ENCODE measurements around the gene GFY. TPM values are rescaled to one million over a fixed set of nuclear protein-coding genes. Genes with fewer than 3 reads are reported as not detected.
A peak's percentile ranks its signal among the peaks of the same experiment; 100 is the strongest.

Gene GFY
- total and polyA plus RNA-seq, 9 of the 15 experiments (the other 6 are each of a cell fraction or from before 2014, with no cell fraction given): 0.06 to 0.40 (median 0.19) TPM; not detected in 3

DNA sequence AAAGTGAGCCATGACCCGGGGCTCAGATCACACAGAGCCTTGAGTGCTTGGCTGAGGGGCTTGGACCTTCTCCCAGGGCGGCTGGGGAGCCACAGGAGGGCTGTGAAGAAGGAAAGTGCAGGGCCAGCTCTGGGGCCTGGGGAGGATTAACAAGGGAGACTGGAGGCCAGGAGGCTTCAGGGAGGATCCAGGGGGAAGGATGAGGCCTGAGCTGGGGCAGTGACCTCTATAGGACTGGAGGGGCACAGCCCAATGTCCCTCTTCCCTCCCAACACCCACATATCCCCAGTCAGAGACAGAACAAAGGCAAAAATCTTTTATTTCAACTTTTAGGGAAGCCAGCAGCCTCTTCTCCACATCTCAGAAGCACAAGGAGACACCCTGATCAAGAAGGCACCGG is 20.8 kb downstream of the GFY start:
- ChIA-PET POLR2A (interaction anchor here (1.4 to 1.6 kb wide), 2 partner anchors 54 to 83 kb away, joined by 3 to 4 read pairs; no protein-coding TSS in a partner anchor), CTCF (ENCODE audit: low intra/inter-chr PET ratio) (no interaction called here)
- Histone ChIP-seq H3K27me3 (ENCODE audit: control insufficient read depth in 2 of 2, insufficient read depth in 2 of 2, low read length in 2 of 2) (peaks cover under 1 to 1% of the 10 kb centered on the region in 2 experiments; a peak in 2 of 5 replicates), H3K4me2 (ENCODE audit: insufficient read depth, low read length) (no peak overlapping the region), H3K9me3 (replicated peaks; ENCODE audit: control insufficient read depth, insufficient read depth, low read depth, low read length) (no peaks in the 10 kb centered on the region), H3K9me1 (ENCODE audit: control insufficient read depth, insufficient read depth, low read length) (no peaks in the 10 kb centered on the region), H3K36me3 (ENCODE audit: control insufficient read depth, insufficient read depth, low read length) (peaks cover 41% of the 10 kb centered on the region; the same call in 2 of the 3 replicates), H3K9ac (ENCODE audit: insufficient read depth in 1 of 2, low read depth in 2 of 2, low read length in 2 of 2) (no peak overlapping the region), H4K20me1 (replicated peaks; ENCODE audit: control insufficient read depth, insufficient read depth, low read length) (no peaks in the 10 kb centered on the region; the same call in 1 of the 2 replicates), H3K4me3 (no peak overlapping the region), H3K4me1 (replicated peaks in 1 of 2; ENCODE audit: control insufficient read depth in 2 of 2, insufficient read depth in 2 of 2, low read length in 2 of 2) (peaks cover 24 to 67% of the 10 kb centered on the region in 2 experiments), H3K27ac (ENCODE audit: extremely low read depth, low read depth, low read length) (no peak overlapping the region), H2AFZ (ENCODE audit: low read depth, low read length) (no peak overlapping the region), H3K79me2 (ENCODE audit: control insufficient read depth, insufficient read depth, low read length) (peaks cover 28% of the 10 kb centered on the region)
- no peak for DNase-seq (ENCODE audit: extremely low read depth in 1 of 4, low spot score in 3 of 4)
- intact Hi-C loops (cut with micrococcal nuclease): loop anchor here (10.0 kb wide), 1 partner anchor 181 kb away; no protein-coding TSS in a partner anchor
- no TSS peak for BruUV-seq (replicated peaks)
- TF ChIP-seq POLR2G (IDR thresholded peaks at IDR 0.05; ENCODE audit: low read depth, low read length): 0 out of 2 replicates have a peak, but pooled peaks have one; percentile 18
- peak; percentile 4 for TF ChIP-seq POLR2B (IDR thresholded peaks at IDR 0.05; ENCODE audit: low read depth, partially characterized antibody)
- peak; percentile 94 for TF ChIP-seq ZNF263 (CRISPR knock-in tag; IDR thresholded peaks at IDR 0.05; ENCODE audit: borderline replicate concordance)
- TF ChIP-seq MBD2 (IDR thresholded peaks at IDR 0.05; ENCODE audit: borderline replicate concordance, low read depth): no peak
- TF ChIP-seq CTCF (IDR thresholded peaks at IDR 0.05 in 2 of 3, conservative IDR thresholded peaks at IDR 0.05 in 1 of 3; ENCODE audit: insufficient read depth in 2 of 3, low read depth in 1 of 3, low read length in 3 of 3): 0 out of 6 replicates have a peak, but pooled peaks of 1 of the 3 experiments have one; percentile 17
- TF ChIP-seq CTCFL (IDR thresholded peaks at IDR 0.05; ENCODE audit: borderline replicate concordance, insufficient read depth, low read depth, low read length, poor library complexity, severe bottlenecking): peak; percentile 52
- TF ChIP-seq, protein P1, sequence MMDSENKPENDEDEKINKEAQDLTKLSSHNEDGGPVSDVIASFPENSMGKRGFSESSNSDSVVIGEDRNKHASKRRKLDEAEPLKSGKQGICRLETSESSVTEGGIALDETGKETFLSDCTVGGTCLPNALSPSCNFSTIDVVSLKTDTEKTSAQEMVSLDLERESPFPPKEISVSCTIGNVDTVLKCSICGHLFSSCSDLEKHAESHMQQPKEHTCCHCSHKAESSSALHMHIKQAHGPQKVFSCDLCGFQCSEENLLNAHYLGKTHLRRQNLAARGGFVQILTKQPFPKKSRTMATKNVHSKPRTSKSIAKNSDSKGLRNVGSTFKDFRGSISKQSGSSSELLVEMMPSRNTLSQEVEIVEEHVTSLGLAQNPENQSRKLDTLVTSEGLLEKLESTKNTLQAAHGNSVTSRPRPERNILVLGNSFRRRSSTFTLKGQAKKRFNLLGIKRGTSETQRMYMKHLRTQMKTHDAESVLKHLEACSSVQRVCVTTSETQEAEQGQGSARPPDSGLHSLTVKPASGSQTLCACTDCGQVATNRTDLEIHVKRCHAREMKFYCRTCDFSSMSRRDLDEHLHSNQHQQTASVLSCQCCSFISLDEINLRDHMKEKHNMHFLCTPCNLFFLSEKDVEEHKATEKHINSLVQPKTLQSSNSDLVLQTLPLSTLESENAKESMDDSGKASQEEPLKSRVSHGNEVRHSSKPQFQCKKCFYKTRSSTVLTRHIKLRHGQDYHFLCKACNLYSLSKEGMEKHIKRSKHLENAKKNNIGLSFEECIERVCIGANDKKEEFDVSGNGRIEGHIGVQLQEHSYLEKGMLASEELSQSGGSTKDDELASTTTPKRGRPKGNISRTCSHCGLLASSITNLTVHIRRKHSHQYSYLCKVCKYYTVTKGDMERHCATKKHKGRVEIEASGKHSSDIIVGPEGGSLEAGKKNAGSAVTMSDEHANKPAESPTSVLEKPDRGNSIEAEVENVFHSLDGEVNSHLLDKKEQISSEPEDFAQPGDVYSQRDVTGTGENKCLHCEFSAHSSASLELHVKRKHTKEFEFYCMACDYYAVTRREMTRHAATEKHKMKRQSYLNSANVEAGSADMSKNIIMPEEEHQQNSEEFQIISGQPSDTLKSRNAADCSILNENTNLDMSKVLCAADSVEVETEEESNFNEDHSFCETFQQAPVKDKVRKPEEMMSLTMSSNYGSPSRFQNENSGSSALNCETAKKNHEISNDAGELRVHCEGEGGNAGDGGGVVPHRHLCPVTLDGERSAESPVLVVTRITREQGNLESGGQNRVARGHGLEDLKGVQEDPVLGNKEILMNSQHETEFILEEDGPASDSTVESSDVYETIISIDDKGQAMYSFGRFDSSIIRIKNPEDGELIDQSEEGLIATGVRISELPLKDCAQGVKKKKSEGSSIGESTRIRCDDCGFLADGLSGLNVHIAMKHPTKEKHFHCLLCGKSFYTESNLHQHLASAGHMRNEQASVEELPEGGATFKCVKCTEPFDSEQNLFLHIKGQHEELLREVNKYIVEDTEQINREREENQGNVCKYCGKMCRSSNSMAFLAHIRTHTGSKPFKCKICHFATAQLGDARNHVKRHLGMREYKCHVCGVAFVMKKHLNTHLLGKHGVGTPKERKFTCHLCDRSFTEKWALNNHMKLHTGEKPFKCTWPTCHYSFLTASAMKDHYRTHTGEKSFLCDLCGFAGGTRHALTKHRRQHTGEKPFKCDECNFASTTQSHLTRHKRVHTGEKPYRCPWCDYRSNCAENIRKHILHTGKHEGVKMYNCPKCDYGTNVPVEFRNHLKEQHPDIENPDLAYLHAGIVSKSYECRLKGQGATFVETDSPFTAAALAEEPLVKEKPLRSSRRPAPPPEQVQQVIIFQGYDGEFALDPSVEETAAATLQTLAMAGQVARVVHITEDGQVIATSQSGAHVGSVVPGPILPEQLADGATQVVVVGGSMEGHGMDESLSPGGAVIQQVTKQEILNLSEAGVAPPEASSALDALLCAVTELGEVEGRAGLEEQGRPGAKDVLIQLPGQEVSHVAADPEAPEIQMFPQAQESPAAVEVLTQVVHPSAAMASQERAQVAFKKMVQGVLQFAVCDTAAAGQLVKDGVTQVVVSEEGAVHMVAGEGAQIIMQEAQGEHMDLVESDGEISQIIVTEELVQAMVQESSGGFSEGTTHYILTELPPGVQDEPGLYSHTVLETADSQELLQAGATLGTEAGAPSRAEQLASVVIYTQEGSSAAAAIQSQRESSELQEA (IDR thresholded peaks at IDR 0.05; ENCODE audit: low read depth): no peak
- TF ChIP-seq HDAC1 (IDR thresholded peaks at IDR 0.05): no peak
- in situ Hi-C loops (cut with MboI): no loop called here
- WGBS (ENCODE audit: insufficient coverage, low coverage, missing lambda C conversion rate): 75% methylated on average over 3 of the region's 3 CpGs
- no peak for FAIRE-seq
- no peak for ATAC-seq
